NCI-H526 treated with DMSO at 0.1 percent for 48 hours (cell line): ENCODE results near the gene TNRC6A.
A peak's percentile ranks its signal among the peaks of the same experiment; 100 is the strongest.
"Not testable (repeated sequence)": the region's sequence is repeated elsewhere in the genome, so short reads cannot be mapped to it uniquely, and the experiment has no call there.

Experiments used
- DNase-seq: peaks from one replicate; lab custom pipeline; 2025; lab: John Stamatoyannopoulos, UW

Gene TNRC6A

DNA sequence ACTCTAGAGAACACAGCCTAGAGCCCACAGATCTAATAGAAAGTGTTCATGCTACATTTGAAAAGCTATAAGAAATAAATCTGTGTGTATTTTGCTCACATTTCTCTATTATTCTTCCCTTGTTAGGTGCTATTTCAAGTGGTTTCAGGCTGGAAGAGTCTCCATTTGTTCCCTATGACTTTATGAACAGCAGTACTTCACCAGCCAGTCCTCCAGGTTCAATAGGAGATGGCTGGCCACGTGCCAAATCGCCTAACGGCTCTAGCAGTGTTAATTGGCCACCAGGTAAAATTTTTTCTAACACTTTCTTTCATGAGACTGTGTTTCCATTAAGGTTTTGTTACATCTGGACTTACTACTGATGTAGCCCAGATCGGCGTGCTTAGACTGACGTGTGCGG, 85.6 kb downstream of the TNRC6A start:
- no peak for DNase-seq

DNA sequence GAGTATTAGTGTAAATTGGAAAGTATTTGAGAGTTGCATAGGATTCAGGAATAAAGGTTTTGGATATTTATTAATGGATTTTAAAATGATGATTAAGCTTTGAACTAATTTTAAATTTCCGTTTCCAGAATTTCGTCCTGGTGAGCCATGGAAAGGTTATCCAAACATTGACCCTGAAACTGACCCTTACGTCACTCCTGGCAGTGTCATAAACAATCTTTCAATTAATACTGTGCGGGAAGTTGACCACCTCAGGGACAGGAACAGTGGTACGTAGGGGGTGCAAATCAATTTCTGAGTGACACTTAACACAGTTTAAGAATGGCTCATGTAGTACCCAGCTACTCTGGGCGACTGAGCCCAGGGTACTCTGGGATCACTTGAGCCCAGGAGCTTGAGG, 87.2 kb downstream of the TNRC6A start:
- DNase-seq: no peak

DNA sequence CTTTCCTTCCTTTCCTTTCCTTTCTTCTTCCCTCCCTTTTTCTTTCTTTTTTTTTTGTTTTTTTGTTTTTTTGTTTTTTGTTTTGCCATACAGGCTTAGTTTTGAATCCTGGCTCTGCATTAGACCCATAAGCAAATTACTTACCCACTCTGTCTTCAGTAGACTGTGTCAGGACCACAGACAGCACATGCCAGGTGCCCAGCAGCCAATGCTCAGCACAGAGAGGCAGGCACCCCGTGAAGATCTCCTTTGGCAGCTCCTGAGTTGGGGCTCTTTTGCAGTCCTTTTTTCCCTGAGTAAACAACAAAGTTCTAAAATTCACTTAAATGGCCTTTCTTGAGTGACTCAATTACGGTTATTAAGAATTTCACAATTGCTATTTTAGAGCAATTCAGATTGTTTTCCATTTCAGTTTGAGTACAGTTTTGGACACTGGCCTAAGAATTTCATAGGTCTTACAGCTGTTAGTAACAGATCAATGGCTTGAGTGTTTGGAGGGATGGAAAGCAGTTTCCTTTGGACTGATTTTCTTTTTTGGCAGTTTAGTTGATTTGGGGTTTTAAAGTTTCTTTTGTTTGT, 90.1 kb downstream of the TNRC6A start:
- no peak for DNase-seq

DNA sequence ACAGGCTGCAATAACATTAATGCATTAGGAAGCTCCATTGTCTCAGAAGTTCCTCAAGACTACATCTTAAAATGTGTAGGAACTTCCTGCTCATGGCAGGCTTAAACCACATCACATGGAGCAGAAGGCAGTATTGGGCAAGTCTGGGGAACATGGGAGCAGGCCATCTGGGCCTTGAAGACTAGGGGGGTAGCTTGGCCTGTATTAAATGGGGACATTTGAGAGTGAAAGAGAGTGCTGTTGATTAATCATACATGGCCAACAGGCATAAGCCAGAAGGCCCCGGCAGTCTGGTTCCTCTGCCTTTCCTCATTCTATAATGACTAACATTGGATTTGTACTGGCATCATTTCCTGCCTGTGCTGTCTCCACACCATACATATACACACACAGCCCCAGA, 91.1 kb downstream of the TNRC6A start:
- DNase-seq: no peak

DNA sequence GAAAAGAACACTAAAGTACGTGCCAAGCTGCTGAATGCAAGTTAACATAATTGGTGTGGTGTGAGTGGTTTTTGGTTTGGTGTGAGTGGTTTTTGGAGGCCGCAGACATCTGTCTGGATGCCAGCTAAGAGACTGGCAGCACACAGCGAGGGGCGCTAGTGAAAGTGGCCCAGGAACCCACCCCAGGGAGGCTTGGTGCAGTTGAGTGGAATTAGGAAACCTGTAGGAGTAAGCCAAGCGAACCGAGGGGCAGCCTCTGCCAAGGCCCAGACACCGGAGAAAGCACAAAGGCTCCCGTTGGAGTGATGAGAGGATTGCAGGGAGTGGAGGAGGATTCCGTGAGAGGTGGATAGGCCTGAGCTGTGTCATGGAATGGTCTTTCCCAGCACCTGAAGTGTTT, 91.7 kb downstream of the TNRC6A start:
- DNase-seq: no peak

DNA sequence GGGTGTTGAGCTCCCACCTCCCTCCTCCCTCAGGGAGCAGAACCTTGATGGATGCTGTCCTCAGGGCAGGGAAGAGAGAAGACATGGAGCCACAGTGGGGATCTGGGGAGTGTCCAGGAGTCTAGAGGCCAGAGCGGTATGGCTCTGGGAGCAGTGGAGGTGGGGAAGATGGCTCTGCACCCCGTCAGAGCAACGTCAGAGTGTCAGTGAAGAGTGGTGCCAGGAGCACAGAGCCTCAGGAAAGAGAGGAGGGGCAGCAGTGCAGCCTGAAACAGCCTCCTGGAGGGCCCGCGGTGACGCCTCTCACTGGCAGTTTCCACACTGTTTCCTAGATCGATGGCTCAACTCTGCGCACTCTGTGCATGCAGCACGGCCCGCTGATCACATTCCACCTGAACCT, 93.1 kb downstream of the TNRC6A start:
- DNase-seq: no peak

DNA sequence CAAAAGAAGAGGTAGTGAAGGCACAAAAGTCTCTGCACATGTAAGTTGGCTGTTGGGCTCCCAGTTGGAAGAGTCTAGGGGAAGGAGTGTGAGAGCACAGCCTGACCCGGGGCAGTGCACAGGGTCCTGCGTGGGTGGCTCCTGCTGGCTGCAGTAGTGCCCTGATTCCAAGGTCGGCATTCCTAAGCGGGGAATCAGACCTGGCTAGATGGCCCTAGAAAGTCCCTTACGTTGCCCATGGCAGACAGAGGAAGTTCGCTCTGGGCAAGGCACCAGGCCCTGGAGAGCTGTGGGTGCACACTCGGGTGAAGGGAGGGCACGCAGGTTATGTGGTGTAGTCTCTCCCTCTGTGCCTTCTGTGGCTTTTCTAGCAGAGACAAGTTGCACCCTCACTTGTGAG, 93.5 kb downstream of the TNRC6A start:
- no peak for DNase-seq

DNA sequence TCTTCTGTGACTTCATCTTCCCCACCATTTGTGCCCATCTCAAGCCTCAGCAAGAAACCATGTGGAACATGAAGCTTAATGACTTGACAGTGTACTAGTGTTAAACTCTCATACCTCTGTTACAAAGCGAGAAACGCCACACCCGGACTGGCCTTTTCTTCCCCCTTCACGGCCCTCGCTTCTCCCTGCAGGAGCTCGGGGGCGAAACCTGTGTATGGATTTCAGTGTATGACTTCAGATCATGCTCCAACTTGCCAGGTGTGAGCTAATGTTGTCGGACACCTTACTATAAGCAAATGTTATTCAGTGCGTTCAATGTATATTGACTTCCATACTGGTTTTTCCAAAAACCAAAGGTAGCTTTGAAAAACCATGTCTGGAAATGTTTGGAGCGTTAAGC, 96.2 kb downstream of the TNRC6A start:
- no peak for DNase-seq

DNA sequence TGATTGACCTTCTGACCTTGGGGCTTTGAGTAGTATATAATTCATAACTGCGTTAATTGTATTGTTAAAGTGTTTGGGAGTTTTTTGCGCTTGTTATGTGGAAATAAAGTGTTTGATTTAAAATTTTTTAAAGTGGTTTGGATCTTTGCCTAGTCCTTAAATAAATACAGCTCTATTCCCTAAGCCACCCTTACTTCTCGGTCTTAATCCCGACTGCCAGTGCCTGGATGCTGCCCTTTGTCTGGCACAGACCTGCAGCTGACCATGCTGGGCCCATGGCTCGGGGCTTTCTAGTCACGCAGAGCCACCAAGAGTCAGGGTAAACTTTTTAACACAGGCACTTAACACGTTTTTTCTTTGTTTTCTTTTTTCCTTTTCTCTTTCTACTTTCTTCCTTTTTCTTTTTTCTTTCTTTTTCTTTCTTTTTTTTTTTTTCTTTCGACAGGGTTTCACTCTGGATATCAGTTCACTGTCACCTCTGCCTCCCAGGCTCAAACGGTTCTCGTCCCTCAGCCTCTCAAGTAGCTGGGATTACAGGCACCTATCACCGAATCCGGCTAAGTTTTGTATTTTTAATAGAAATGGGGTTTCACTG, 96.7 kb downstream of the TNRC6A start:
- no peak for DNase-seq

DNA sequence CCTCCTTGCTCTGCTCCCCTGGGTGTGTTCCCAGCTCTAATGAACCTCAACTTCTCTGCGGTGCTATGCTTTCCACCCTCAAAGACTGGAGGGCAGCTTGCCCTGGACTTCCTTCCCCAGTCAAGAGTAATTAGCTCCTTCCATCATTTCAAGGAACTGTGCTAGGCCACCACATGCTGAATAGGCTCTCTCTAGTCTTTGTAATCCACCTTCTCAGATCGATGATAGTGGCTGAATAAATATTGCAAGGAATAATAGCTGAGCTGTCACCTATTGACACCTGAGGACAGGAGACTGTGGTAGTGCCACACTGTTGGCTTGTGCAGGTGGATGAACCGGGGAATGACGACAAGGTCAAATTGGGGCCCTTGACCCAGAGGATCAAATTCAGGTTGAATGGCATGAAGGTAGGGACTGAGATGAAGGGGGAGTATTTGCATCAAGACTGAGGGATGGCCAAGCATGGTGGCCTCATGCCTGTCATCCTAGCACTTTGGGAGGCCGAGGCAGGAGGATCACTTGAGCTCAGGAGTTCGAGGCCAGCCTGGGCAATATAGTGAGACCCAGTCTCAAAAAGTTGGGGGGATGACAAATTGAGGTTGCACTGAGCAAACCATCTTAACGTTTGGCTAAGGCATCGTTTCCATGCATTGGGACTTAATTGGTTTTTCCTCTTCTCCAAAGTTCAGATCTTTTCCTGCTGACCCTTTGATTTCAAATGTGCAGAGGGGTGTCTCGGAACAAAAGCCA, 97.5 kb downstream of the TNRC6A start:
- no peak for DNase-seq

DNA sequence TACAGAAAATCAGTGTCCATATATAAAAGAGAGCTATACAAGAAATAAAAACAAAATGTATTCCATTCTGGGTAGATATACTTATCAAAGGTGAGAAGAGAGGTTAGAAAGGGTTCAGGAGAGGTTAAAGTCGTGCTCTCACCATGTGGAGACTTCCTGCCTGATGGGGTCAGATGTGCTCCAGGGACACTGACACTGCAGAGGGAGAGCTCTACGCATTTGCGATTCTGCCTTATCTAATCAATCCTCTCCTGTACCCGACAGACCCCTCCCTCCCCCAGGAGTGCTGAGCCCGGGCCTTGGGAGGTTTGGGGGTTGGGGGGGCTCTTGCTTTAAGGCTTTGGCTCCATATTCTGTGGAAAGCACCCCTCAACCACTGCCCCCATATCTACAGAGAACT, 99.7 kb downstream of the TNRC6A start:
- no peak for DNase-seq

DNA sequence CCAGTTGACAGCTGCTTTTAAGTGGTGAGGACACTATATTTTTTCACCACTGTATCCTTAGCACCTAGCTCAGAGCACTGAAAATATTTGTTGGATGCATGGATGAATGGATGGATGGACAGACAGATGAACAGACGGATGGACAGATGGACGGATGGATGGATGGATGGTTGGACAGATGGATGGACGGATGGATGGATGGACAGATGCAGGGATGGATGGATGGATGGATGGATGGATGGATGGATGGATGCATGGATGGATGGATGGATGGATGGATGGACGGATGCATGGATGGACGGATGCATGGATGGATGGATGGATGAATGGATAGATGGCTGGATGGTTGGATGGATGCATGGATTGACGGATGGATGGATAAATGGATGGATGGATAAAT, 103.9 kb downstream of the TNRC6A start:
- DNase-seq: no peak

DNA sequence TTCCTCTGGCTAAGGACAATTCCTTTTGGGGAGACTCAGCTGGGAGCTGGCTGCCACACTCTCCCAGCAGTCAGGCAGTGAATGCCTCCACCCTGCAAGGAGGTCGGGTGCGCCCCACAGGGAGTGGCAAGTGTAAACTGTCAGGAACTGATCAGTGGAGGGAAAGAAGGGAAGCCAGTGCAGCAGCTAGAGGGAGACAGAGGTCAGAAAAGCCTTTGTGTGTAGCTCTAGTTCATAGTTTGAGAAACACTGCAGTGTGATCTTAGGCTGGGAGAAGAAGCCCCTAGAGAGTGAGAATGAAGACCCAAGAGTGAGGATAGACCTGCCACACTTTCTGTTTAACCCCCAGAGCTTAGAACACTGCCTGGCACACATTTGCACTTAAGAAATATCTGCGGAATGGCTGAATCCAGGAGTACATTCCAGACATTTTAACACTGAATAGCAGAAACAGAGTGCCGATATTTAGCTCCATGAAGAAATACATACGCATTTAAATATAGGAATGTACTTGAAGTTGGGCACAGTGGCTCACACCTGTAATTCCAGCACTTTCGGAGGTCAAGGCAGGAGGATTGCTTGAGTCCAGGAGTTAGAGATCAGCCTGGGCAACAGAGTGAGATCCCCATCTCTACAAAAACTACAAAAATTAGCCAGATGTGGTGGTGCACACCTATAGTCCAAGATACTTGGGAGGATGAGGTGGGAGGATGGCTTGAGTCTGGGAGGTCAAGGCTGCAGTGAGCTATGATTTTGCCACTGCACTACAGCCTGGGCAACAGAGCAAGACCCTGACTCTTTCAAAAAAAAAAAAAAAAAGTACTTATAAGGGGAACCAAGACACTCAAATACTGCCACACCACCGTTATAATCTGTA, 105.2 kb downstream of the TNRC6A start:
- DNase-seq: peak; percentile 20

DNA sequence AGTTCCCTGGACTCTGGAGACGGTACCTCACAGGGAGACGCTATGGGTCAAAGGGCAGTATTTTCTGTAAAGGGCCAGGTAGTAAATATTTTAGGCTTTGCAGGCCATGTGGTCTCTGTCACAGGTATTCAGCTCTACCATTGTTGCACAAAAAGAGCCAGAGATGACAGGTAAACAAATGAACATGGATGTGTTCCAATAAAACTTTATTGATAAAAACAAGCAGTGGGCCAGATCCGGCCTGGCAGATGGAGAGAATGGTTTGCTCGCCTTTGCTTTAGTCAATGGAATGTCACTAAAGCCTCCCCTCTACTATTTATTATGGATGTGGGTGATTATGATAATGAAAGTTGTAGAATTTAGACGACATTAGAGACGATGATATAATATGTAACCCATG, 107.4 kb downstream of the TNRC6A start:
- no peak for DNase-seq

DNA sequence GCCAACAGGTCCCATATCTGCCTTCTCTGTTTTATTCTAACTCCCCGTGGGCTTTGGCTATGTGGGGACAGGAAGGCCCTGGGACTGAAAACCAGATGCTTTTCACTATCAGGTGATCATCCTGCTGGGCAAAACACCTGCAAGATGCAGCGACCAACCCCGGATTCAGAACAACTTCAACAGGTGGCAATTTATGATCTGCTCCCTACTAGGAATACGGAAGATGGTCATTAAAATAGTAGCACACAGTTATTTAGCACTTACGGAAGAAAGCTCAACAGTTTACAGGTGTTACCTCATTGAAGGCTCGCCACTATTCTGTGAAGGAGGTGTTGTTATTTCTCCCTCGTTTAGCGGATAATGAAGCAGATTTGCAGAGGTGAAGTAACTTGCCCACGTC, 108.5 kb downstream of the TNRC6A start:
- DNase-seq: no peak

DNA sequence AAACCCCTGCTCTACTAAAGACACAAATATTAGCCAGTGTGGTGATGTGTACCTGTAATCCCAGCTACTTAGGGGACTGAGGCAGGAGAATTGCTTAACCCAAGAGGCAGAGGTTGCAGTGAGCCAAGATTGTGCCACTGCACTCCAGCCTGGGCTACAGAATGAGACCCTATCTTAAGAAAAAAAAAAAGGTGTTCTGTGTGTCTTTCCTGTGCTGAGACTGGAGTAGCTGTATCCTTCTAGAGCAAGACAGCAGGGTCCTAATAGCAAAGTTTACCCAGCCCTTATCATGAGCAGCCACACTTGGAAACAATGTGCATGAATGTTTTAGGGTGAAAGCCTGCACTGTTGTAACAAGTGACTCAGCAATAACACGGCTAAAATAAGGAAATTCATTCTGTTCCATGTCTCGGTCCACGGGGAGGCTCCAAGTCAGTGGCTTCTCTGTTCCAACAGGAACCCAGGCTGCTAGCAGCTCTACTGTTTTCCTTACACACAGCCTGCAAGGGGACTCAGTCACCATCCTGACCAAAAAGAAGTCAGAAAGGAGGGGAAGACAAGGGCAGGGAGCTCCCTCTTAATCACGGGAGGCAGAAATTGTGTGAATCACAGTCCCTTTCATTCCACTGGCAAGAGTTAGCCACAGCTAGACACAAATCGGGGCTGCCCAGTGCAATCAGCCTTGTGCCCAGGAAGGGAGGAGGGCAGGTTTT, 109.3 kb downstream of the TNRC6A start:
- DNase-seq: no peak

DNA sequence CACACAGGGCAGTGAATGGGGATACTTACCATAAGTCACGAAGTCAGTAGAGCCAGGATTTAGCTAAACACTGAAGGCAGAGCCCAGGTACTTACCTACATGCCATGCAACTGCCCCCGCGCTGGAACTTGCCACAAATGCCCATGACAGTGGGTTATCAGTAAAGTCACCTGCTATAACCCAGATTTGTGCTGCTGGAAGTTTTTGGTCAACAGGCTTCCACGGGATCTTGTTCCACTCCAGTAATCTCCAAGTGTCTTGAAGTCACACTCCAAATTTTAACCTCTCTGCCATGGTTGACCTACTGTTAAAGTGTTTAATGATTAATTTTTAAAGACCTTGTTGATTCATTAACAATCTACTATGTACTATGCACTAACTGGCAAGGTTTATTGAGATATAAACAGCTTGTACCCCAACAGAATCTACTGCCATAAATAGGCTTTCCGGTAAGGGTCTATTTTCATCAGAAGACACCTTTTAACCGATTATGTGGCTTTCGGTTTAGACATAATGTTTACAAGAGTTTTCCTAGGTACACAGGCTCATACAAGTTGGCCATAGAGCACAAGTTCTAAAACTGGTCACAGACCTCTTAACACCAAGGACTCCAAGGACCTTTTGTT, 110.0 kb downstream of the TNRC6A start:
- DNase-seq: no peak

DNA sequence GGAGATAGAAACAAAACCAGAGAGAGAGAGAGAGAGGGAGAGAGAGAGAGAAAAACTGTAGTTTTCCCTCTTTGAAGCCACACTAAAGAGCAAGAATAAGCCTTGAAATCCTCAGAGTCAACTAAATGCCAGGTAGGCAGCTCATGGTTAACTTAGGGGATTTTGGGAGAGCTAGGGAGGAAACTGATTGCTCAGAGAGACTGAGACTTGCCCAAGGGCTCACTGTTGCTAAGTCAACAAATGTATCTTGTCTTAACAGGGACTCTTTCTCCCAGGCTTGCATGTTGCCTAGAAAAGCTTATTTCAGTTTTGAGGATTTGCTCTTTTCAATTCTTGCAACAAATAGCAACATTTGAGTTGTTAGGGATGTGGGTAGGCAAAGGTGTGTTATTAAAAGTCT, 111.8 kb downstream of the TNRC6A start:
- no peak for DNase-seq

DNA sequence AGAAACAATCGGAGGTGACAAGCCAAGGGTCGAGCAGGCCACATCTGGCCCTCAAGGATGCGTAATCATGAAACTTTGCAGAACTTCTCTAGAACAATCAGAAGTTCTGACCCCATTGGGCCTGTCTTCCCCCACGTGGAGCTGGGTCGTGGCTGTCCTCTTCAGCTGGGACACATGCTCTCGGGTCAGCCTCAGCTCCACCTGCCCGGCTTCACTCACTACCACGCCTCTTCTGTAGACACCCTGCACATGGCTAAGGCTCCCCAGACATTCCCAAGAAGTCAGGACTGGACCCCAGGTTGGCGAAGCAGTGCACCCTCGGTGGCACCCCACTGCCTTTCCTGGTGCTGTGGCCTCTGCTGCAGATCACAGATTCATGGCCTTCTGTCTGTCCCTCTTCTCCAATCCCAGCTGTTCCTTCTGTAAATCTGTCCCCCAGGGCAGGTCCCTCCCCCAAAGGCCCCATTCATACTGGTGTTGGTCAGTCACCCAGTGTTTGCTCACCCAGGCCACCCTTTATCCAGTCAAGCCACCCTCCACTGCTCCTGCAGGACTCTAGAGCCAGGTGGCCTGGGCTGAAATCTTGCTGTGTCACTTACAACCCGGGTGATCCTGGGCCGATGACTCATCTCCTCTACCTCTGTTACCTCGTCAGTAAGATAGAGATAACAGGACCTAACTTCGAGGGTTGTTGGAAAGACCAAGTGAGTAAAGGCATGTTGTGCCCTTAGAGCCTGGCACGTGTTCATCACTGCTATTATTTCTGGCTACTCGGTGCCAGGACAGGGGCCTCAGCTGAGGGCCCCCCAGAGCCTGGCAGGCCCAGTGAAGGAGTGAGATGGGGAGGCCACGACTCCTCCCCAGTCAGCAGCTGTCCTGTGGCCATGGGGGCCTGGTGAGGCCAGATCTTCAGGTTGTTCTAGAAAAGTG, 114.9 kb downstream of the TNRC6A start:
- no peak for DNase-seq

DNA sequence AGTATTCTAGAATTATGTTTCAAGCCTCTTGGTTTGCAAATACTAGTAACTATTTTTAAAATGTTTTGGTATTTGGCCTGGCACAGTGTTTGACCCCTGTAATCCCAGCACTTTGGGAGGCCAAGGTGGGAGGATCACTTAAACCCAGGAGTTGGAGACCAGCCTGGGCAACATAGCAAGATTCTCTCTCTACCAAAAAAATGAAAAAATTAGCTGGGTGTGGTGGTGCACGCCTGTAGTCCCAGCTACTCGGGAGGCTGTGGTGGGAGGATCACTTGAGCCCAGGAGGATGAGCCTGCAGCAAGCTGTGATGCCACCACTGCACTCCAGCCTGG, 115.5 kb downstream of the TNRC6A start:
- DNase-seq: not testable (repeated sequence)
